Middle frontal gyrus (tissue), 1 donor: ENCODE measurements around the gene MAP3K2.
"Not testable (repeated sequence)": the region's sequence is repeated elsewhere in the genome, so short reads cannot be mapped to it uniquely, and the experiment has no call there.

Source experiments
- DNase-seq: peaks from one replicate; pipeline ENCODE4 v3.0.0-alpha.2; 2015; ENCODE audit warnings: low spot score; ENCODE audit errors: extremely low spot score

MAP3K2 gene

DNA sequence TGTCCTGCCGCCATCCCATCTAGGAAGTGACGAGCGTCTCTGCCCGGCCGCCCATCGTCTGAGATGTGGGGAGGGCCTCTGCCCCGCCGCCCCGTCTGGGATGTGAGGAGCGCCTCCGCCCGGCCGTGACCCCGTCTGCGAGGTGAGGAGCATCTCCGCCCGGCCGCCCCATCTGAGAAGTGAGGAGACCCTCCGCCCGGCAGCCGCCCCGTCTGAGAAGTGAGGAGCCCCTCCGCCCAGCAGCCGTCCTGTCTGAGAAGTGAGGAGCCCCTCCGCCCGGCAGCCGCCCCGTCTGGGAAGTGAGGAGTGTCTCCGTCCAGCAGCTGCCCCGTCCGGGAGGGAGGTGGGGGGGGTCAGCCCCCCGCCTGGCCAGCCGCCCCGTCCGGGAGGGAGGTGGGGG lies 34.6 kb downstream of the MAP3K2 start:
- DNase-seq = not testable (repeated sequence)

DNA sequence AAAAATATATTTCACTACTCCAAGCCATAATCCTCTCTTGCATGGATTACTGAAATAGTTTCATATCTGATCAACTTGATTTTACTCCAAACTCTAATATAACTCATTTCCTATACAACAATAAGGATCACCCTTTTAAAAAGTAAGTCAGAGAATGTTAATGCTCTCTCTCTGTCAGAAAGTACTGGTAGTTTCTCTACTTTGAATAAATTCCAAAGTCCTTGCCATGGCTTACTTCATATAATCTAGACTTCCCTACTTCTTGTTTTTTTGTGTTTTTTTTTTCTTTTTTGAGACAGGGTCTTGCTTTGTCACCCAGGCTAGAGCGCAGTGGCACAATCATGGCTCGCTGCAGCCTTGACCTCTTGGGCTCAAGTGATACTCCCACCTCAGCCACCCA lies 36.2 kb downstream of the MAP3K2 start:
- DNase-seq = no peak

DNA sequence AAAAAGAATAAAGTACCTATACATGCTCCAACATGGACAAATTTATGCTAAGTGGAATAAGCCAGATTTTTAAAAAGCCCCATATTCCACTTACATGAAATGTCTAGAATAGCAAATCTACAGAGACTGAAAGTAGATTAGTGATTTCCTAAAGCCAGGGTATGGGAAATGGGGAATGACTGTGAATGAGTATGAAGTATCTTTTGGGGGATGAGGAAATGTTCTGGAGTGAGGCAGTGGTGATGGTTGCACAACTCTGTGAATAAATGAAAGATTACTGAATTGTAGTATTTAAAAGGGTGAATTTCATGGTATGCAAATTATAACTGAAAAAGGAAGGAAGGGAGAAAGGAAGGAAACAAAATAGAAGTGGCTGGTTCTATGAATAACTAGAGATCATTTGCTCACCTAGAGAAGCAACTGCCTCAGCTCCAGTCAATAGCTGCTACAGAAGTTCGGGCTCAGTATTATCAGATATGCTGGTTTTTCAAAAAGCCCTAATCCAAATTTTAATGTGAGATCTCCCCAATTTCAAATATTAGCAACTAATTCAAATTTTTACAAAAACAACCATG lies 39.3 kb downstream of the MAP3K2 start:
- DNase-seq = no peak

DNA sequence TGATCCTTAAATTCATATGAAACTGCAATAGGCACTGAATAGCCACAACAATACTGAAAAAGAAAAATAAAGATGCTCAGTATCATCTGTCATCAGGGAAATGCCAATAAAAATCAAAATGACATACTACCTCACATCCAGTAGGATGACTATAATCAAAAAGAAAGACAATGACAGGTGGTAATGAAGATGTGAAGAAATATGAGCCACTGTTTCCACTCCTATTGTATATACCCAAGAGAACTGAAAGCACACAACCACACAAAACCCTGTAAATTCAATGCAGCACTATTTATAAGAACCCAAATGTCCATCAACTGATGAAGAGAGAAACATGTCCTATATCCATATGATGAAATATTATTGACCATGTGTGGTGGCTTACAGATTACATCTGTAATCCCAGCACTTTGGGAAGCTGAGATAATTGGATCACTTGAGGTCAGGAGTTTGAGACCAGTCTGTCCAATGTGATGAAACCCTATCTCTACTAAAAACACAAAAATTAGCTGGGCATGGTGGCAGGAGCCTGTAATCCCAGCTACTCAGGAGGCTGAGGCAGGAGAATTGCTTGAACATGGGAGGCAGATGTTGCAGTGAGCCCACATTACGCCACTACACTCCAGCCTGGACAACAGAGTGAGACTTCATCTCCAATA lies 39.9 kb downstream of the MAP3K2 start:
- DNase-seq = no peak

DNA sequence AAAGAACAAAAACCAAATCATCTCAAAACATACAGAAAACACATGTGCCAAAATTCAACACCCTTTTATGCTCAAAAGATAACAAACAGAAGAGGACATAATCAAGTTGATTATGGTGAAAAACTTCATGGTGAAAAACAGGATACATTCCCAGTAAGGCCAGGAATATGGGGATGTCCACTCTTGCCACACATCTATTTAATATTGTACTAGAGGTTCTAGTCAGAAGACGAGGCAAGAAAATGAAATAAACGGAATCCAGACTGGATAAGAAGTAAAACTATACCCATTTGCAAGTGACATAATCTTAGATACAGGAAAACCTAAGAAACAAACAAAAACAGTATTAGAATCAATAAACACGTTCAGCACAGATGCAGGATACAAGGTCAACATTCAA lies 40.8 kb downstream of the MAP3K2 start:
- DNase-seq = no peak

DNA sequence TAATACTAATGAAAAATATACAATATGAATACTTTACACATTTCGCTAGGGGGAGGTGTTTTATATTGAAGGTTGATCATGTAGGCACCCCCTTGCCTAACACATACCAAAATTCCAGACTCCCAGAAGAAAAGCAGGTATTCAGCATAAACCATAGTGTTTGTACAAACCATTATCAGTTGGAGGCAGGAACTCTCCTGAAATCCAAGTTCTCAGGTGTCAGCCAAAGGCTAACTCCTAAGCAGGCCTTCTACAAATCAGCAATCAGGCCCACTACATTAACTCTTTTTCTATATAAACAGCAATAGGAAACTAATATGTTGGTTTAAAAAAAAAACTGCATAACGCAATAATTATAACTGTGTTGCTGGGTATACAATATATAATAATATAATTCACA lies 44.5 kb downstream of the MAP3K2 start:
- no peak for DNase-seq

DNA sequence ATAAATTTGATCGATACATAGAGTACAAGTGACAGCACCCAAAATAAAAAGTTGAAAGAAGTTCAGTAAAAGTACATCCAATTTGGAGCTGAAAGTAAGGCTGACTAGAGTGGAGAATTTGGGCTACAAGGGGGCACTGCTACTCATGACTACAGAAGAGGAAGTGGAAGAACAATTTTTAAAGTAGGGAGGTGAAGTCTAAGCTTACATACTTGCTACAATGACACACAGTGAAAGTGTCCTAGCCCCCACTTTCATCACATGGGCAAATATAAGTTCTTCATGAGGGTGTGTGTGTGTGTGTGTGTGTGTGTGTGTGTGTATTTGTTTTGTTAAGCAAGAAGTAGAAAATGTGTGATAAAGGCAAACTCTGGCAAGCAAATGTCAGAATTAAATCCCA lies 45.7 kb downstream of the MAP3K2 start:
- no peak for DNase-seq

DNA sequence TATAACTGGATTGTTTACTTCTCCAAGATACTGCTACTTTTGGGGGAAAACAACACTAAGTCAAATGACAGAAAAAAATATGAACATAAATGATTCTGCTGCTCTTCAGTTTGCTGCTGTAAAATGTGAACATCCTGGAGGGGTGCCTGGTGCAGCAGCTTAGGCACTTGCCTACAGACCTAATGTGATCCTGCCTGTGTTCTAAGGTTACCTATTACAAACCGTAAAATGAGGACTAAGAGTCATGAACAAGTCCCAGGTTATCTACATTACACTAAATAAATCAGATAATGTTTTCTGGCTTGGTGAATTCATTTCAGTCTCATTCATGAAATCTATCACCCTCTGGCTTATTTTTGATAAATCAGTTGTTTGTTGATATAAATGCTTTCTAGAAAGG lies 55.4 kb downstream of the MAP3K2 start:
- DNase-seq = no peak

DNA sequence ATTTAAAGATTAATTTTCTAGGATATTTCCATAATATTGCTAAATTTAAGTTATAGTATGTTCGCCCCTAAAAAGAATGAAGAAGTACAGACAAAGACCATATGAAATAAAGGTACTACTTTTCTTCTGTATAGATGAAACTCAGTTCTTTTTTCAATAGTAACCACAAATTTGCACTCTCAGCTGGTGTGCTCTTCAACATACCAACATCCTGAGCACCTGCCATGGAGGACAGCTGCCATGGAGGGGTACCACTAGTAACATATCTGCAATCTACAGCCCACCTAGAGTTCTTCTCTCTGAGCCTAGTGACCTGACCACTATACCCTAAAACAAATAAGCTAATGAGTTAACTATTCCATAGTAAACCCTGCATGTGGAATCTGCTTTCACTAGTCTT lies 57.0 kb downstream of the MAP3K2 start:
- DNase-seq = no peak

DNA sequence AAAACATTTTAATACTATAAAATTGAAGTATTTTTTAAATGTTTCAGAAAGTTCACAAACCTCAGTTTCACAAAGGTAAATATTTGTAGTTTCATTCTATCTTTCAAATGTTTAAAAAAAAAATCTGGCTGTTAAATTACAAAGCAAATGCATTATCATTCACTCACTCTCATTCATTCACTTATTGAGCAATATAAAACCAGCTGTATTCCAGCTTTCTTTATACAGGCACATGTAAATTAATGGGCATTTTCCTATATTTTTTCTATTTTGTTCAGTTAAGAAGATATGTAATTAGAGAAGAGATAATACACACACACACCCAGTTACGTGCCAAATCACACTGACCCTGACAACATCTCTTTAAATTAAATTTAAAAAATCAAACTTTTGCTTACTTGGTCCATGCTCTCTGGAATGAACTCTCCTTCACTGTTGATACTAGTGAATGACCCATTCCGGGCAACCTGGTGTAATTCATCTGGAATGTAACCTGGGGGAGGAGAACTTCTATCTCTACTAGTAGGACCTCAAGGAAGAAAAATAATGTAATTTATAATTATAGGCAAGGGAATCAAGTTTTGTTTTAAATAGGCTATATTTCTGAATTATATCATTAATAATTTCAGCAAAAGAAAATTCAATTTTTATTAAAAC lies 61.4 kb downstream of the MAP3K2 start:
- DNase-seq = no peak

DNA sequence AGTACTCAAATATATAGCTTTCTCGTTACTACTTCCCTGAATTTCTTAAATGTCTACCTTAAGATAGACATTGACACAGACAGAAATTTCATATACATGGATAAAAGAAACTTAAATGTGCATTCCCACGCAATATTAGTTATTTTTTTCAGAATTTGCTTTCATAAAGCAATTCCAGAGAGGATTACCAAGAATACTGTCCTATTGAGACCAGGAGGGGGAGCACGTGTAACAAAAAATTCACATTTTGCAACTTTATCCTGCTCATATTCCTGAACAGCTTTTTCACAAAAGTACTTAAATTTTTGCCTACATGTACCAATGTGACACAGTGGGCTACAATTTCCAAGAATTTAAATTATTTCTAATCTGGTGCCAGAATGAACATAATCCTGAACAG lies 63.1 kb downstream of the MAP3K2 start:
- peak; percentile 29 for DNase-seq

DNA sequence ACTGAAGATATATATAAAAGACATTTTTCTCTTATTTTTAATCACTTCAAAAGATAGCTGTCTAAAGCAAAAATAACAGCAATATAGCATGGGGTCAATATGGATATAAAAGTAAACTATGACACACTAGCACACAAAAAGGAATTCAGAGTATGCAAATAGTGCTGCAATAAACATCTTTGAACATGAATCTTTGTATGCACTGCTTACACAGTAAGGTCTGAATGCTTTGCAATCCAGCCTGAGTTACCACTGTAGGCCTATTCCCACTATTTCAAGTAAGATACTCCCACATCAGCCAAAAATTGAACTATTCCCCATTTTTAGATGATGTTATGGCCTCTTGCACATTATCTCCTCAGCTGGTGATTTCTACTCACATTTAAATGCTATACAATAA lies 66.5 kb downstream of the MAP3K2 start:
- no peak for DNase-seq

DNA sequence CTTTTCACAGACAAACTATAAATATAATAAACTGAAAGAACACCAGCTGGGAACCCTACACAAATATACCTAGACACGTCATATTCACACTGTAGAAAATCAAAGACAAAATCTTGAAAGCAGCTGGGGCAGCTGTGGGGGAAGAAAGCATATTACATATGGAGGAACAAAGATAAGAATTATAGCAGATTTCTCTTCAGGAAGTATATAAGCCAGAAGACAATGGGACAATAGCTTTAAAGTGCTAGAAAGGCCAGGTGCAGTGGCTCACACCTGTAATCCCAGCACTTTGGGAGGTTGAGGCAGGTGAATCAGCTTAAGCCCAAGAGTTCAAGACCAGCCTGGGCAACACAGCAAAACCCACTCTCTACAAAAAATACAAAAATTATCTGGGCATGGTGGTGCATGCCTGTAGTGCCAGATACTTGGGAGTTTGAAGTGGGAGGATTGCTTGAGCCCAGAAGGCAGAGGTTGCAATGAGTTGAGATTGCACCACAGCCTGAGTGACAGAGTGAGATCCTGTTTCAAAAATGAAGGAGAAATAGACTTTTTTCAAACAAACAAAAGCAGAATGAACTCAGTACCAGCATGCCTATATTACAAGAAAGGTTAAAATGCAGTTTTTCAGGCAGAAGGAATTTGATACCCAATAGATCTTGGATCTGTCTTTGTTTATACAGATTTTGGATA lies 67.0 kb downstream of the MAP3K2 start:
- DNase-seq = no peak

DNA sequence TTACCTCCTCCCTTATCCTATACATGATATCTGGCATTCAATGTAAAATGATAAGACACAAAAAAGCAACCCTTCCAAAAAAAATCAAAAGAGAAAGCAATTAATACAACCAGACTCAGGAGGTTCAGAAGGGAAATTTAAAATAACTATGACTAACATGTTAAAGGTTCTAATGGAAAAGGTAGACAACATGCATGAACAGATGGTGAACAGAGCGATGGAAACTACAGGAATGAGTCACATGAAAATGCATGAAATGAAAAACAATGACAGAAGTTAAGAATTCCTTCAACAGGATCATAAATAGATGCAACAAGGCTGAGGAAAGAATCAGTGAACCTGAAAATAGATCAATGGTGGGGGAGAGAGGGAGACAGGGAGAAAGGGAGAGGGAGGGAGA lies 67.7 kb downstream of the MAP3K2 start:
- DNase-seq = no peak

DNA sequence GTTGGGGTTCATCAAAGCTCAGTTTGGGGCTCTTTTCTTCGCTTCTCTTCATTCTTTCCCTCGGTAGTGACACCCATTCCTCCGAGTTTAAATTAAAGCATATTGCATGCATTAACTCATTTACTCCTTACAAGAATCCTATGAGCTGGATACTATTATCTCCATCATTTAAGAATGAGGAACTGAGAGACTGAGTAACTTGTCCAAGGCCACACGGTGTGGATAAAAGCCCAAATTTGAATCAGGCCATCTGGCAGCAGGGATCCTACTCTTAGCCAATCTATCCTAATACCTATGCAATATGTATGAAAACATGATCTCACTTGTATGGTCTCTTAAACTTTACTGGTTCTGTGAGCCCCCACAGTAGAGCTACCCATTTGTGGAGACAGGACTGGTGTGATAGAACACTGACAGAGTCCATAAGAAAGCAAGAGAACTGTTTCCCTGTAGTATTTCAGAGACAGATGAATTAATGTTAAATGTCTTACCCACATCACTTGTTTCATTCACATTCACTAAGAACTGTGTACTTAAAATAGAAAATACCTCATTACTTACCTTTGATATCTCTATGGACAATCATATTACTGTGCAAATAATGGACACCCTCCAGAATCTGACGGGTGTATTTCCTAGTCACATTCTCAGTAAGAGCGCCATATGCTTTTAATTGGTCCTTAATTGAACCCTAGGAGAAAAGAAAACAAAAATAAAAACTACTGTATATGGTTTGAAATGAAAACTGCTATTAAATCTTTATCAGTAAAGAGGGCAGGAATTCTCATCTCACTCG lies 73.4 kb downstream of the MAP3K2 start:
- no peak for DNase-seq

DNA sequence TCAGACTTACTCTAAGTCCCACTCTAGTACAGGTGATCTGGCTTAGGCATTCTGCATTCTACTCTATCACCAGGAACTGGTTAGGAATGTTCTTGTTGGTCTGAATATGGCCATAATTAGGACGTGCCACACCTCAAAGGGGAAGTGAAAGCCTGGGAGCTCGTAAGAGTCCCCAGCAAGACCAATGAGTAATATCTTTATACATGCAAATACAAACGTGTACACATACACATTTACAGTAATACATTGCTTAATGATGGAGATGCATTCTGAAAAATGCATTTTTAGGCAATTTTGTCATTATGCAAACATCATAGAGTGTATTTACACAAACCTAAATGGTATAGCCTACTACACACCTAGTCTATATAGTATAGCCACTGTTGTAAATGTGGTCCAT lies 74.4 kb downstream of the MAP3K2 start:
- no peak for DNase-seq

DNA sequence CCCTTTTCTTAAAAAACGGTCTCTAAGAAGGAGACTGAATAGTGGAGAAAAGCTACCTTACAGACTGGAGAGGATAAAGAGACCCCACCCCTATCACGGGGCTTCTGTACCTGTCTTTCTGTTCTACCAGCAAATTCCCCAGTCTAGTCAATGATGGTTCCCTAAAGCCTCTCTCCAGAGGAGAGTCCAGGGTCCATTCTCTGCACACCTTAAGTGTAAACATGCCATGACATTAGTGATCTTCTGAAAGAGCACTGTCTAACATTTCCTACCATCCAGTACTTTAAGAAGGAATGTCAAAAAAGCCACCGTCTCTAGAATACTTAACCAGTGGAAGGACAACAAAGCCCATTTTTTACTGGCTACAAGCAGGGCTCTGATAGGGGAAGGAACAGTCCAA lies 76.8 kb downstream of the MAP3K2 start:
- DNase-seq = no peak

DNA sequence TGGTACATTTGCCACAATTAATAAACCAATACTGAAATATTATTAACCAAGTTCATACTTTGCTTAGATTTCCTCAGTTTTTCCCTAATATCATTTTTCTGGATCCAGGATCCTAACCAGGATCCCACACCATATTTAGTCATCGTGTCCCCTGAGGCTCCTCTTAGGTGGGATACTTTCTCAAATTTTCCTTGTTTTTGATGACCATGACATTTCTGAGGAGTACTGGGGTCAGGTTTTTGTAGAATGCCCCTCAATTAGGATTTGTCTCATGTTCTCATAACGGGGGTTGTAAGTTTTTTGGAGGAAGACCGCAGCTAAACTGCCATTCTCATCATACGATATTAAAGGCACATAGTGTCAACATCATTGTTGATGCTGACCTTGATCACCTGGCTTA lies 78.3 kb downstream of the MAP3K2 start:
- DNase-seq = no peak

DNA sequence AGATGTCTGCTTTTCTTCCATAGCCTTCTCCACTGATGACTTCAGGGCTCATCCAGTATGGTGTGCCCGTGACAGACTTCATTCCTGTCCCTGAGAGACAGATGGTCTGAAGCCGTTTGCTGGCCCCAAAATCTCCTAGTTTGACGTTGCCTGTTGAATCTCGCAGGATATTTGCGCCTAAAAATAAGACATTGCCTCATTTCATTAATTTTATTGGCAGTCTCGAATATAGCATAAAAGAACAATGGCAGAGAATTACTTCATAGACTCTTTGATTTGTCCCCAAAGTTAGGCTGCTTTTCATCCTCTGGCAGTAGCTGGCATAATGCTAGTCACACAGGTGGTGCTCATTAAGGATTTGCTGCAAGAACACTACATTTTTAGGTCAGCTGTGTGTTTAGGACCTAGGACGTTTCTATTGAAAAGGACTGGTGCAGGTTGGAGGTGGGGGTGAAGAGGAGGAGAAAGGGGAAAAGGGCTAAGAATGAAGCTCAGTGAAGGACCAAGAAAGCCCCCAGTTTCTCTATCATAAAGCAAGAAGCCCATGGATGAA lies 79.1 kb downstream of the MAP3K2 start:
- DNase-seq = no peak

DNA sequence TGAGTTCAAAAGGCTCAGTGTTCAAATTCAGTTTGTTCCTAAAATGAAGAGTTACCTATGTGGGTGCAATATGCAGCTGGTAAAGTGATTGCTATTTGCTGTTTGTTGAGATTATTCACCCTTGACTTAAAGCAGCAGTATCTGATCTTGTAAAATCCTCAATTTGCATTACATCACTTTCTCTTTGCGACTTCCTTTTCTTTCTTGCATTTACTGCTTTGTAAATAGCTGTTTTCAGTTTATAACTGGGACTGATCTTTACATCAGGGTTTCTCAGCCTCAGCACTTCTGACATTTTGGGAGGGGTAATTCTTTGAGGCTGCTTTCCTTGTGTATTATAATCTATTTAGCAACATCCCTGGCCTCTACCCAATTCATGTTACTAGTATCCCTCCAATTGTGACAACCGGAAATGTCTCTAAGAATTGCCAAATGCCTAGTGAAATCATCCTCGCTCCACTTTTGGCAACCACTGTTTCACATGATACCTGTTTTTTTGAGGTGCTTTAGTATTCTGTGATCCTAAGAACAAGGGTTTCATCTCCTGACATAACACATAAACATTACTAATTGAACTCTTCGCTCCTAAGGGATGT lies 81.7 kb downstream of the MAP3K2 start:
- DNase-seq = no peak

DNA sequence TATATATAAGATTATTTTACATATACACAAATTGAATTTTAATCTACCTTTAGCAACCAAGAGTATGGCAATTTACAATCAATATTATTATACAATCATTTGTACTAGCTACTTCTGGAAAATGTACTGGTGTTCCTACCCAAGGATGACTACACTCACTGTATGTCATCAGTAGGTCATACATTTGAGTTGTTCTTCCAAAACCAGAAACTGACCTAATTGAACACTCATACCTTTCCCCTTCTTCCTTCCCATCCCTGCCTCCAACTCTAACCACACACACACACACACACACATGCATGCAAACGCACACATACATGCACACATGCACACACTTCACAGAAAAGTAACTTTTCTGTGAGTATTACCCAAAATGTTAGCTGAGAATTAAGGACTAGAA lies 85.6 kb downstream of the MAP3K2 start:
- DNase-seq = no peak
